Fibroblast of peridontal ligament (primary cell): ENCODE measurements around the gene FIZ1.

Source experiments
- DNase-seq: peaks from one replicate; pipeline ENCODE4 v3.0.0-alpha.2; 2010; ENCODE audit errors: extremely low read depth

FIZ1 gene

DNA sequence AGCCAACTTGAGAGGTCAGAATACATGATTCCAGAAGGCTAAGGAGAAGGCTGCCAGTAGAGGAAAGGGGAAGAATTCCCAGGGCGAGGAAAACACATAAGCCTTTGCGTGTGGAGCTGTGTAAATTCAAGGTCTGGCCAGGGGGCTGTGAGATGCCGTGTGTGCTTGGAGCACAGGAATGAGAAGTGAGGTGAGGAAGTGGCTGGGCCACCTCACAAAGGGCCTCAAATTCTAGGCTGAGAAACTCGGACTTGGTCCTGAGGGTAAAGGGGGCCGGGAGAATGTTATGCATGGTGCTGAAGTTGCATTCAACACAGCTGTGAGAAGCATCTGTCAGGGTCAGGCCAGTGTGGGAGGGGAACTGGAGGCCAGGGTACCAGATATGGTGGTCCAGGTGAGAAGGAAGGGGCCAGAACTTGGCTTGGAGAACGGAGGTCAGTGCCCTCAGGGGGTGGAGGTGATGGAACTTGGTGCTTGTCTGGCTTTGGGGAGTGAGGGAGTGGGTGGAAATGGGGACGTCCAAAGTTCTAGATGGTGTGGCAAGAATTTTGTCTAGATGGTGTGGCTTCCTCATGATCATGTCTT is 36.6 kb upstream of the FIZ1 start:
- DNase-seq: no peak

DNA sequence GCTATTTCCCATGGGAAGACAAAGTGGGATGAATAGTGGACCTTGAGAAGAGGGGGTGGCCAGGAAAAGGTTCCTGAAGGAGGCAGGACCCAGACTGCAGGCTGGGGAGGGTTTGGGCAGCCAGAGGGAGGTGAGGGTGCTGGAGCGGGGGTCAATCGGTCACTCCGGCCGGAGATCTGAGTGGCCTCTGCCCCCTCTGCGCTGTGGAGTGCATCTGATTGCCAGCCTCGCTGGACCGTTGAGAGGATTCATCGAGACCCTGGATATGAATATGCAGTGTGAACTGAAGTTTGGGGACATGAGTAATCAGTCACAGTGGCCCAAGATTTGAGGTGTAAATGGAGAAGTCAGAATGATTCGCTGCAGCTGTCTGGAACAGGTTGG is 36.0 kb upstream of the FIZ1 start:
- DNase-seq: no peak

DNA sequence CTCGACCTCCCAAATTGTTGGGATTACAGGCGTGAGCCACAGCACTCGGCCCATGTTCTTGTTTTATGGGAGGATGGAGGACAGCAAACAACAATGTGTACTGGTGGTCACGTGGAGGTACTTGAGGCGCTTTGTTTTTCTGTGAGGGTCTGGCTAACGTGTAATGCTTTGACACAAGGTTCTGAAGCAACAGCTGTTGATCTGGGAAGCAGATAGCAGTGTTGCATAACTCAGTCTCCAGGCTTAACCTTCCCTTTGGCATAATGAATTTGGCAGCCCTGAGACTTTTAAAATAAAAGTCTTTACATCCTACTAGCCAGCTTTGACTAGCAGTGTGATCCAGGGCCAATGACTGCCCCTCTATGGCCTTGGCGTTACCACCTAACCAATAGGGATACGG is 34.5 kb upstream of the FIZ1 start:
- DNase-seq: no peak

- DNase-seq: peak; percentile 98
Measured at GRCh38 chr19:55632463-55632834, 33.1 kb upstream of the FIZ1 start.

DNA sequence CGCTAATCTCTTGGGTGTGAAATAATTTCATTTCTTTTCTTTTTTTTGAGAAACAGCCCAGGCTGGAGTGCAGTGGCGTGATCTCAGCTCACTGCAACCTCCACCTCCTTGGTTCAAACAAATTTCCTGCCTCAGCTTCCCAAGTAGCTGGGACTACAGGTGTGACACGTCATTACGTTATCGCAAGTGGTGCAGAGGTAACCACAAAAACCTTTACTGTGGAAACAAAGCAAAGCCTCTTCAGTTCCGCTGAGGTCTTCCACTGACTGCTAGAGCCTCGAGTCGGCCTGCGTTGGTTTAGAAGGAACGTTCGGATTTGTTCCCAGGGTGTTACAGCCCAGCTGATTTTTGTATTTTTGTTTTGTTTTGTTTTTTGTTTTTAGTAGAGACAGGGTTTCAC is 27.0 kb upstream of the FIZ1 start:
- no peak for DNase-seq

GRCh38 chr19:55625004-55625326 is 25.6 kb upstream of the FIZ1 start:
- DNase-seq: no peak

DNA sequence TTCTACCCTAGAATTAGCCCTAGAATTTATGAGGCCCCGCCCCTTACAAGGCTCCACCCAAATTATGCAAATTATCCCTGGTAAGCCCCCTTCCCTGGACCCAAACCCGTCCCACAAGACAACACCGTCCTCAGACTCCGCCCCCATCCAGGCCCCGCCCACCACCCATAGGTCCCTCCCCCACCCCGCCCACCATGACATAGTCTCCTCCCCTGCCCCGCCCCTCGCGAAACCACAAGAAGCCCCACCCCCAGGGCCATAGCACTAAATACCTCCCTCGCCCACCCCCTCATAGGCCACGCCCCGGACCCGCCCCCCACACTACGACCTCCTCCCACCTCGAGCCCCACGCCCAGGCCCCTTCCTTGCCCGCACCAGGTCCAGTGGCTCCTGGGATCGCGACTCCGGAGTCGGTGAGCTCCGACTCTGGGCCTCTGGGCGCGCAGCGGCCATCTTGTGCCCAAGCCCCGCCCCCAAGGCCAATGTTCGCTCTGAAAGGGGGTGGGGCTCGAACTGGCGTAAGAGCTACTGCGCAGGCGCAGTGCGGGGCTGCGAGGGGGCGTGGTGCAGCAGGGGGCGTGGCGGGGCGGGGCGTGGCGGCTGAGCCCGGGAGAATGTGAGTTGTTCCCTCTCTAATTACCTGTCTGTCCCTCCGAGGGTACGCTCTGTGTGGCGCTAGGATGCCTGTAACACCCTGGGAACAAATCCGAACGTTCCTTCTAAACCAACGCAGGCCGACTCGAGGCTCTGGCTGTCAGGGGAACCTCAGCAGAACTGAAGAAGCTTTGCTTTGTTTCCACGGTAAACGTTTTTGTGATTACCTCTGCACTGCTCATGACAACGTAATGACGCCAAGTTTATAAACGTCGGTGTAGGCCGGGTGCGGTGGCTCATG is 25.0 kb upstream of the FIZ1 start, which contains the start of gene ZNF784:
ZNF784 (minus strand) TSS at position 458 of the 895 bp plus-strand sequence; CDS start at position 453, 5 bp downstream.
- peak; percentile 90 for DNase-seq

DNA sequence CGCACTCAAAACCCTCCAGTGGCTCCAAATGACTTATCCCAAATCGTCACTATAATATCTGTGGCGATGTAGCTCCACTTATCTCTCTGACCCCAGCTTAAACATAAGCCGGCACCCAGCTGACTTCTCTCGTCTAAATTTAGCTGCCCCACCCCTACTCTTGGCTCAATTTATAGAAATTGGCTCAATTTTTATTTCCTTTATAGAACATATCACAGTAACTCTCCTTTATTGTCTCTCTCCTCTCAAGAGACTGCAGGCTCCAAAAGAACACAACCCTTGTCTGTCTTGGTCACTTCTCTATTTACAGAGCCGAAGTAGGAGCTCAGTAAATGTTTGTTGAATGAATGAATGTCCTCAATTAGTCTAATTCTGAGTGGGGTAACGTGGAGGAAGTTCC is 24.2 kb upstream of the FIZ1 start:
- DNase-seq: no peak

DNA sequence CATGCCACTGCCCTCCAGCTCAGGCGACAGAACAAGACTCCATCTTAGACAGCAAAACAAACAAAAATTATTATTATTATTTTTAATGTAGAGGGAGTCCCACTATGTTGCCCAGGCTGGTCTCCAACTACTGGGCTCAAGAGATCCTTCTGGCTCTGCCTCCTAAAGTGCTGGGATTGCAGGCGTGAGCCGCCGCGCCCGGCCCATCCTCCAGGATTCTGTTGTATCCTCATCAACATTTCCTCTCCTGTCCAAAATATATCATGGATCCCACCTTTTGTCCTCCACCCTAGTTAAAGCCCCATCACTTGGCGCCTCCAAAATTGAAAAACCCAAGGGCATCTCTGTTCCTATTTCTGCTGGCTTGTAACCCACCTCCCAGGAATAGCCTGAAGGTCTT is 23.8 kb upstream of the FIZ1 start:
- DNase-seq: no peak

DNA sequence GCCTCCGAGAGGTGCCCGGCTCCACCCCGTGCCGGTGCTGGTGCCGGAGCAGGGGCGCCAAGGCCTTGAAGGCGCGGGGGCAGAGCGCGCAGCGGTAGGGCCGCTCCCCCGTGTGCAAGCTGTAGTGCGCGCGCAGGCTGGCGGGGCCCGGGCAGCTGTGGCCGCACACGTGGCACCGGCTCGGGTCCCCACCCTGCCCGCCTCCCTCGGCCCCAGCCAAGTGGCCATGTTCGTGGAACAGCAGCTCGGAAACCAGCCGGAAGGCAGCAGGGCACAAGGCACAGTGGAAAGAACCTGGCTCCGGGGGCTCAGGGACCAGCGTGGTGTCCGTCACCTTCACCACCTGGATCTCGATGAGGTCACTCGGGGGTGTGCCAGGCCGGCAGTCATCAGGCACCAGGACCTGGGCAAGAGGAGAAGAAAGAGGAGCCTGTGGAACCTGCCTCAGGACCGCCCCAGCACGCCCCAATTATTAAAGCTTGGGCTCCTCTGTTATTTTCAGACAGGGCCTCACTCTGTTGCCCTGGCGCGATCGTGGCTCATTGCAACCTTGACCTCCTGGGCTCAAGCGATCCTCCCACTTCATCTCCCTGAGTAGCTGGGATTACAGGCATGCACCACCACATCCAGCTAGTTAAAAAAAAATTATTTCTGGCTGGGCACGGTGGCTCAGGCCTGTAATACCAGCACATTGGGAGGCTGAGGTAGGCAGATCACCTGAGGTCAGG is 23.1 kb upstream of the FIZ1 start:
- DNase-seq: no peak

- no peak for DNase-seq
Measured at GRCh38 chr19:55621673-55622231, 22.4 kb upstream of the FIZ1 start.

DNA sequence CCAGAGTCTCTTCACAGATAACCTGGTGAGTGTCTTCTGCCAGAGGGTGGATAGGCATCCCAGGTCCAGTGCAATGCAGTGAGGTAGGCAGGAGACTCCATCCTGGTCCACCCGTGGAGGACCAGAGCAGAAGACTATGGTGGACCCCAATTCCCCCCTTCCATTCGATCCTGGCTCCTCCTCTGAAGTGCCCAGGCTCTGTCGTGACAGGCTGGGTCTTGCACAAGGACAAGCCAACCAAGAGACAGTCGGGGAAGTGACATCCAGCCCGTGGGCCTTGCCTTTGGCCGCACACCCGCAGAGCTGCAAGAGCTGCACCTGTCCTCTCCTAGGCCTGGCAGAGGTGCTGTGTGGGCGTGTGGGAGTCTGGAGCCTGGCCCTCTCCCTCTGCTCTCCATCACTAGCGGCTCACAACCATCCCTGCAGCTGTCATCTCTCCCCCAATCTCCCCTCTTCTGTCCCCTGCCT is 21.9 kb upstream of the FIZ1 start:
- no peak for DNase-seq

DNA sequence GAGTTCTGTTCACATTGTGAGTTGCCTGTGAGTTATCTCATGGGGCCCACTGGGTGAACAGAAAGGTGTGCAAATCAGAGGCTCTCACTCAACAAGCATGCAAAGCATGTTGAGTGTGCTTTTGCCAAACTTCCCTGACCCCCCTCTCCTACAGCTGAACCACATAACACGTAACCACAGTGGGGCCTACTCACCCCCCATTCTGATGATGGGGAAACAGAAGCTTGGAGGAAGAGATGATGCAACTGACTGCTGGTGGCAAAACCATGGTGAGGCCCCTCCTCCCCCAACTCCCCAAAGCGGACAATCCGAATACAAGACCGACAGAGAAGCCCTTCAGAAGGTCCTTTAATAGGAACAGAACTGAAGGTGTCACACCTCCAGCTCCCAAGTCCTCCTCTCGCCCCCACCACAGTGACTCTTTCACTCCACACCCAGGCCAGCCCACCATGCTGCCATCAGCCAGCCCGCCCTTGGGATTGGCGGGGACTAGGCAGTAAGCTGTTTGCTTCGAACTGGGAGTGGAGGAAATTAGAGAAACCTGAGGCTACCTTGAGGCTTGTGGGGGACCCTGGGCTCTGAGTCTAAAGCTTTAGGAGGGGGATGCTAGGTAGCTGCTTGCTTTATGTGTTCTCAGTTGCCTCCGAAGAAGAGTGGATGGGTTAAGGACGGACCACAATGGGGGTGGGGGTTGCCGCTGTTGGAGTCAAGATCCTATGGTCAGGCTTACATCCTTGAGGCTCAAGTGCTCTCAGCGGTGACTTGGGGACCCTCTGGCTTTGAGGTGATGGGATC is 21.3 kb upstream of the FIZ1 start:
- no peak for DNase-seq

GRCh38 chr19:55619286-55619685 is 20.0 kb upstream of the FIZ1 start:
- DNase-seq: peak; percentile 82

DNA sequence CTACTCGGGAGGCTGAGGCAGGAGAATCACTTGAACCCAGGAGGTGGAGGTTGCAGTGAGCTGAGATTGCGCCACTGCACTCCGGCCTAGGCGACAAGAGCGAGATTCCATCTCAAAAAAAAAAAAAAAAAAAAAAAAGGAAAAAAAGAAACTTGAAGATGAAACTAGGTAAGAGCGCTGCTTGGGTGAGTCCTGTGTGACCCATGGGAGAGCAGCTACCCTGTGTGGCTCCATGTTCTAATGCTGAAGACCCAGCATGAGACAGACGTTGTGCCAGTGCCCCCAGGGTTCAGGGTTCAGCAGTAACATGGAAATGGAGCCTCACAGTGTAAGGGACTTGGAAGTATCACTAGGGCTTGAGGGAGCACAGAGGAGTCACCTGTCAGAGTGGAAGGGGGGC is 19.1 kb upstream of the FIZ1 start:
- no peak for DNase-seq

DNA sequence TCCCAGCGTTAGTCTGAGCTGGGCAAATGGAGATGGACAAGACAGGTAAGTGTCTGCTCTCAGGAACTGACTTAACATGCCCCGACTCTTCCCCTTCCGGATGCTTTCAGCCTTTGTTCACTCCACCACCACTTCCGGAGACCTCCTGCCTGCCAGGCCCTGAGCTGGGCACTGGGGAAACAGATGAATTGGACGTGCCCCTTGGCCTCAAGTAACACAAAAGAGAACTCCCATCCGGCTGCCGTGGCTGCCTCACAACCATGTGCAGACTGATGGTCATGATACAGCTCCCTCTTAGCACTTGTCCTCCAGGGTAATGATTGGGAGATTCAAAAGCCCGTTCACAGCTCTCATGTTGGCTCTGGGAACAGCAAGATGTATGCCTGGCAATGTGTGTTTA is 18.1 kb upstream of the FIZ1 start:
- DNase-seq: no peak

DNA sequence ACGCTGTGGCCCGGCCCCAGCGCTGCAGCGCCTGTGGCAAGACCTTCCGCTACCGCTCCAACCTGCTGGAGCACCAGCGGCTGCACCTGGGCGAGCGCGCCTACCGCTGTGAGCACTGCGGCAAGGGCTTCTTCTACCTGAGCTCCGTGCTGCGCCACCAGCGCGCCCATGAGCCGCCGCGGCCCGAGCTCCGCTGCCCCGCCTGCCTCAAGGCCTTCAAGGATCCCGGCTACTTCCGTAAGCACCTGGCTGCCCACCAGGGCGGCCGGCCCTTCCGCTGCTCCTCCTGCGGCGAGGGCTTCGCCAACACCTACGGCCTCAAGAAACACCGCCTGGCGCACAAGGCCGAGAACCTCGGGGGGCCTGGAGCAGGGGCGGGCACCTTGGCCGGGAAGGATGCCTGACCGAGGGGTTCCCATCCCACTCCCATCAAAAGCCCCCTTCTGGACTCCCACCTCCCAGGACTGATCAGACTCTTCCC is 17.1 kb upstream of the FIZ1 start:
- no peak for DNase-seq

DNA sequence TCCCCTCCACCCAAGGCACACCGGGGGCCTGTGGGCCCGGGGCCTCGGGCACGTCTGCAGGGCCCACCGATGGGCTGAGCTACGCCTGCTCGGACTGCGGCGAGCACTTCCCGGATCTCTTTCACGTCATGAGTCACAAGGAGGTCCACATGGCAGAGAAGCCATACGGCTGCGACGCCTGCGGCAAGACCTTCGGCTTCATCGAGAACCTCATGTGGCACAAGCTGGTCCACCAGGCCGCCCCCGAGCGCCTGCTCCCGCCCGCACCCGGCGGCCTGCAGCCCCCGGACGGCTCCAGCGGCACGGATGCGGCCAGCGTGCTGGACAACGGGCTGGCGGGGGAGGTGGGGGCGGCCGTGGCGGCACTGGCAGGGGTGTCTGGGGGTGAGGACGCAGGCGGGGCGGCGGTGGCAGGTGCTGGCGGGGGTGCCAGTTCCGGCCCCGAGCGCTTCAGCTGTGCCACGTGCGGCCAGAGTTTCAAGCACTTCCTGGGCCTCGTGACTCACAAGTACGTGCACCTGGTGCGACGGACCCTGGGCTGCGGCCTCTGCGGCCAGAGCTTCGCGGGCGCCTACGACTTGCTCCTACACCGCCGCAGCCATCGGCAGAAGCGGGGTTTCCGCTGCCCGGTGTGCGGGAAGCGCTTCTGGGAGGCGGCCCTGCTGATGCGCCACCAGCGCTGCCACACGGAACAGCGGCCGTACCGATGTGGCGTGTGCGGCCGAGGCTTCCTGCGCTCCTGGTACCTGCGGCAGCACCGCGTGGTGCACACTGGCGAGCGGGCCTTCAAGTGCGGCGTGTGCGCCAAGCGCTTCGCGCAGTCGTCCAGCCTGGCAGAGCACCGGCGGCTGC is 16.5 kb upstream of the FIZ1 start:
- no peak for DNase-seq

GRCh38 chr19:55614711-55615542 is 15.6 kb upstream of the FIZ1 start:
- no peak for DNase-seq
